ENCODE measurements around the gene ELN. TPM values are rescaled to one million over a fixed set of nuclear protein-coding genes. Genes with fewer than 3 reads are reported as not detected.

ELN gene
- total RNA-seq, 1 experiment from 2014 or later = 0.37 TPM

- Histone ChIP-seq H3K4me1 (ENCODE audit: insufficient read depth, low read length) (no peaks in the 10 kb centered on the region), H2BK20ac (ENCODE audit: low read depth, low read length, poor library complexity, severe bottlenecking) (no peak overlapping the region), H3K27ac (ENCODE audit: insufficient read length, low read depth, low read length) (no peak overlapping the region), H3K79me1 (ENCODE audit: insufficient read depth, low read depth, low read length, poor library complexity, severe bottlenecking) (no peaks in the 10 kb centered on the region), H3K4ac (ENCODE audit: low read depth, low read length) (no peak overlapping the region), H3K18ac (ENCODE audit: insufficient read length, low read depth, low read length) (no peak overlapping the region), H4K8ac (replicated peaks; ENCODE audit: insufficient read length, low read depth, low read length) (no peak overlapping the region), H4K91ac (ENCODE audit: insufficient read length, low read depth, low read length) (no peak overlapping the region), H3T11ph (ENCODE audit: low read length) (no peak overlapping the region), H3K4me2 (ENCODE audit: insufficient read depth, insufficient read length, low read length) (no peak overlapping the region), H3K79me2 (ENCODE audit: insufficient read depth, low read length) (no peaks in the 10 kb centered on the region), H2BK120ac (ENCODE audit: low read depth, low read length, poor library complexity, severe bottlenecking) (no peak overlapping the region), H2BK15ac (ENCODE audit: low read depth, low read length) (no peak overlapping the region), H3K27me3 (ENCODE audit: insufficient read depth, low read length) (no peaks in the 10 kb centered on the region), H4K20me1 (ENCODE audit: control insufficient read depth, insufficient read depth, insufficient read length) (no peaks in the 10 kb centered on the region), H3K9me3 (ENCODE audit: control insufficient read depth, low read depth, low read length) (no peaks in the 10 kb centered on the region), H2BK12ac (ENCODE audit: insufficient read length, low read depth, low read length) (no peak overlapping the region), H3K9ac (ENCODE audit: extremely low read depth, insufficient read length, low read length) (no peak overlapping the region), H3K14ac (ENCODE audit: insufficient read depth, low read length) (no peak overlapping the region), H4K5ac (ENCODE audit: insufficient read length, low read depth, low read length) (no peak overlapping the region), H3K23me2 (ENCODE audit: insufficient read length, low read depth, low read length, poor library complexity, severe bottlenecking) (no peaks in the 10 kb centered on the region), H3K56ac (ENCODE audit: insufficient read length, low read depth, low read length) (no peak overlapping the region), H2AK5ac (ENCODE audit: insufficient read length, low read length) (no peak overlapping the region), H2BK5ac (ENCODE audit: insufficient read length, low read length) (no peak overlapping the region), H3K23ac (ENCODE audit: insufficient read length, low read depth, low read length) (no peak overlapping the region), H2AFZ (ENCODE audit: low read length) (no peak overlapping the region)
- Mint-ChIP-seq H3K4me1 (peaks cover 5 to 15% of the 10 kb centered on the region in 2 experiments), H3K4me3 (no peak overlapping the region), H3K27me3 (ENCODE audit: low read depth) (peaks cover 2% of the 10 kb centered on the region; the same call in 1 of the 2 replicates), H3K36me3 (ENCODE audit: insufficient read depth in 1 of 3, low read depth in 3 of 3) (no peaks in the 10 kb centered on the region; a peak in 1 of 7 replicates), H3K27ac (no peak overlapping the region; a peak in 1 of 7 replicates), H3K9me3 (no peaks in the 10 kb centered on the region; a peak in 1 of 5 replicates)
- TF ChIP-seq CTCF (conservative IDR thresholded peaks at IDR 0.05) = no peak
- no peak for DNase-seq
- WGBS (ENCODE audit: extremely low coverage, insufficient read length, low lambda C conversion rate) = no CpG with 5 or more reads among the region's 16 CpGs
These were observed 14.3 kb upstream of the ELN start for GRCh38 chr7:74013539-74014272.
